ENCODE results near the gene PSMB11. TPM values are rescaled to one million over a fixed set of nuclear protein-coding genes. Genes with fewer than 3 reads are reported as not detected.
"Not testable (repeated sequence)": the region's sequence is repeated elsewhere in the genome, so short reads cannot be mapped to it uniquely, and the experiment has no call there.

The PSMB11 gene
- total RNA-seq (2014; rRNA removed; shearing (Covaris generic)): not detected in 2 replicates

- no peak for DNase-seq
- no peak within 1 kb of the TSS for H3K27ac ChIP-seq
- H3K27me3 ChIP-seq: no peaks in the 10 kb centered on the region
- H3K4me1 ChIP-seq: no peaks in the 10 kb centered on the region
- no peak within 1 kb of the TSS for H3K4me3 ChIP-seq
- H3K9me3 ChIP-seq (replicated peaks): no peaks in the 10 kb centered on the region
- H3K36me3 ChIP-seq: no peaks in the 10 kb centered on the region
Observed at GRCh38 chr14:23042162-23042965, at the start of gene PSMB11. Gene PSMB11 (plus strand): TSS chr14:23042212. CDS start chr14:23042226, 14 bp downstream.

GRCh38 chr14:22993517-22993916 lies 48.5 kb upstream of the PSMB11 start:
- no peak overlapping the region for H3K27ac ChIP-seq
- no peak overlapping the region for H3K4me3 ChIP-seq
- H3K36me3 ChIP-seq: no peaks in the 10 kb centered on the region
- DNase-seq: no peak
- H3K9me3 ChIP-seq (replicated peaks): no peaks in the 10 kb centered on the region
- peaks cover 25% of the 10 kb centered on the region for H3K4me1 ChIP-seq
- no peaks in the 10 kb centered on the region for H3K27me3 ChIP-seq

- no peak overlapping the region for H3K27ac ChIP-seq
- DNase-seq: peak; percentile 52 to 75
- H3K27me3 ChIP-seq: no peaks in the 10 kb centered on the region
- no peaks in the 10 kb centered on the region for H3K9me3 ChIP-seq (replicated peaks)
- peaks cover 31% of the 10 kb centered on the region for H3K4me1 ChIP-seq
- no peaks in the 10 kb centered on the region for H3K36me3 ChIP-seq
- no peak overlapping the region for H3K4me3 ChIP-seq
Observed at GRCh38 chr14:22994762-22995275, 47.2 kb upstream of the PSMB11 start.

GRCh38 chr14:22995889-22996625 lies 46.0 kb upstream of the PSMB11 start:
- Histone ChIP-seq H3K27ac (no peak overlapping the region), H3K4me3 (no peak overlapping the region), H3K4me1 (peaks cover 31% of the 10 kb centered on the region), H3K27me3 (no peaks in the 10 kb centered on the region), H3K36me3 (no peaks in the 10 kb centered on the region), H3K9me3 (replicated peaks) (no peaks in the 10 kb centered on the region)
- DNase-seq: no peak

GRCh38 chr14:22996768-22997654 lies 45.0 kb upstream of the PSMB11 start:
- DNase-seq: no peak
- Histone ChIP-seq H3K27ac (peak overlapping the region; percentile 49; the same call in 1 of the 2 replicates), H3K36me3 (no peaks in the 10 kb centered on the region), H3K4me1 (peaks cover 31% of the 10 kb centered on the region), H3K27me3 (no peaks in the 10 kb centered on the region), H3K9me3 (replicated peaks) (no peaks in the 10 kb centered on the region), H3K4me3 (no peak overlapping the region; the same call in 1 of the 2 replicates)

- H3K27ac ChIP-seq: peak overlapping the region; percentile 49
Observed at GRCh38 chr14:22997676-22998323, 44.2 kb upstream of the PSMB11 start.

GRCh38 chr14:22998329-22999012 lies 43.5 kb upstream of the PSMB11 start:
- DNase-seq: peak; percentile 74 to 79
- Histone ChIP-seq H3K4me3 (peak overlapping the region; percentile 39), H3K9me3 (replicated peaks) (no peaks in the 10 kb centered on the region), H3K4me1 (peaks cover 31% of the 10 kb centered on the region), H3K27me3 (no peaks in the 10 kb centered on the region), H3K36me3 (no peaks in the 10 kb centered on the region), H3K27ac (peak overlapping the region; percentile 49)

More at GRCh38 chr14:22997676-22998323, 44.2 kb upstream of the PSMB11 start:
- peaks cover 31% of the 10 kb centered on the region for H3K4me1 ChIP-seq
- H3K27me3 ChIP-seq: no peaks in the 10 kb centered on the region
- peak overlapping the region; percentile 39 for H3K4me3 ChIP-seq
- no peaks in the 10 kb centered on the region for H3K36me3 ChIP-seq
- H3K9me3 ChIP-seq (replicated peaks): no peaks in the 10 kb centered on the region
- DNase-seq: peak; percentile 46 to 61

- Histone ChIP-seq H3K4me3 (no peak overlapping the region), H3K36me3 (no peaks in the 10 kb centered on the region), H3K4me1 (peaks cover 25% of the 10 kb centered on the region), H3K9me3 (replicated peaks) (no peaks in the 10 kb centered on the region), H3K27ac (no peak overlapping the region), H3K27me3 (no peaks in the 10 kb centered on the region)
- no peak for DNase-seq
Observed at GRCh38 chr14:23000860-23001259, 41.2 kb upstream of the PSMB11 start.

- Histone ChIP-seq H3K9me3 (replicated peaks) (no peaks in the 10 kb centered on the region), H3K36me3 (no peaks in the 10 kb centered on the region), H3K27ac (no peak overlapping the region), H3K4me1 (peaks cover 18% of the 10 kb centered on the region), H3K4me3 (no peak overlapping the region), H3K27me3 (no peaks in the 10 kb centered on the region)
- no peak for DNase-seq
Observed at GRCh38 chr14:23002592-23002991, 39.4 kb upstream of the PSMB11 start.

GRCh38 chr14:23004274-23004673 lies 37.7 kb upstream of the PSMB11 start:
- DNase-seq; H3K4me3 ChIP-seq; H3K27ac ChIP-seq; H3K36me3 ChIP-seq; H3K27me3 ChIP-seq; H3K9me3 ChIP-seq (replicated peaks): not testable (repeated sequence)
- H3K4me1 ChIP-seq: peaks cover 12% of the 10 kb centered on the region; the same call in 1 of the 2 replicates

- Histone ChIP-seq H3K36me3 (no peaks in the 10 kb centered on the region), H3K27me3 (no peaks in the 10 kb centered on the region), H3K4me1 (peaks cover 12% of the 10 kb centered on the region; the same call in 1 of the 2 replicates), H3K4me3 (peak overlapping the region; percentile 65; the same call in 1 of the 2 replicates), H3K27ac (no peak overlapping the region; the same call in 1 of the 2 replicates), H3K9me3 (replicated peaks) (no peaks in the 10 kb centered on the region)
- no peak for DNase-seq
Observed at GRCh38 chr14:23005451-23006187, 36.4 kb upstream of the PSMB11 start.

GRCh38 chr14:23006188-23006534 lies 35.9 kb upstream of the PSMB11 start:
- no peaks in the 10 kb centered on the region for H3K27me3 ChIP-seq
- H3K27ac ChIP-seq: peak overlapping the region; percentile 75
- peaks cover 12% of the 10 kb centered on the region; the same call in 1 of the 2 replicates for H3K4me1 ChIP-seq
- DNase-seq: no peak
- no peaks in the 10 kb centered on the region for H3K9me3 ChIP-seq (replicated peaks)
- no peaks in the 10 kb centered on the region for H3K36me3 ChIP-seq
- peak overlapping the region; percentile 65 for H3K4me3 ChIP-seq

Measured in SJCRH30 (cell line).